Renal cortical epithelial cell (primary cell): ENCODE results near the gene SHKBP1. TPM values are rescaled to one million over a fixed set of nuclear protein-coding genes. Genes with fewer than 3 reads are reported as not detected.
"Not testable (repeated sequence)": the region's sequence is repeated elsewhere in the genome, so short reads cannot be mapped to it uniquely, and the experiment has no call there.

Experiments
- DNase-seq: peaks from one replicate; pipeline ENCODE4 v3.0.0-alpha.2; 2011; ENCODE audit warnings: low read depth
- total RNA-seq: library from RNA; depleted of rRNA; stranded (reverse); fragments of >200 nt; gene quantifications from 2 replicates; pipeline ENCODE4 v1.2.3, GENCODE V29; 2014

SHKBP1 gene
- total RNA-seq, result 32.8 and 53.5 TPM in 2 replicates

DNA sequence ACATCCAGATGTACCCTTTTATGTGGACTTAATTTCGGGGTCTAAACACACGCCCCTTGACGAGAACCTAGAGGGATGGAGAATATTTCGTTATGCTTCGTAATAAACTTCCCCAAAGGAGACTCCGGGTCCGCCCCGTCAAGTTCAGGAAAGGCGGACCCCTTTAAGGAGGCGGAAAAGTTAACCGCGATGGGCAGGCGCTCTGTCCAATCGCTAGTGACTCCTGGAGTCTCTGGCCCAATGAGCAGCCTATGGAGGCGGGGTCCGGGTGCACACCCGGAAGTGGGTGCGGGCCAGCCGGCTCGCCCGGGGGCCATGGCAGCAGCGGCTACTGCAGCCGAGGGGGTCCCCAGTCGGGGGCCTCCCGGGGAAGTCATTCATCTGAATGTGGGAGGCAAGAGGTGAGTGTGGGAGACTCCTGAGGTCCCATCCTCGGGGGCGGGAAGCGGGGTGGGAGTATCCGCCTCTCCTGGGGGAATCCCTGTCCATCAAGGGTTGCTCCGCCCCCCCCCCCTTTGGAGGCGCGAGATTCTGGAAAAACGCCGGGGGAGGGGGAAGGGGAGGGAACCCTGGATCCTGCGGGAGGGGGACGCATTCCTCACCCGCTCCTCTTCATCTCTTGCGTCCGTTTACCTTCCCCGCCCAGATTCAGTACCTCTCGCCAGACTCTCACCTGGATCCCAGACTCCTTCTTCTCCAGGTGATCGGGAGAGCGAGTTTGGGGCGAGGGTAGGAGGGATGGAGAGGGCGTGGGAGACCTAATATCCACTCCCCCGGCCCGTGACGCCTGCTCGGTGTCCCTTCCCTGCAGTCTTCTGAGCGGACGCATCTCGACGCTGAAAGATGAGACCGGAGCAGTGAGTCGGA lies at the start of gene SHKBP1:
SHKBP1 (plus strand) TSS at position 289 of the 867 bp plus-strand sequence; CDS start at position 316, 27 bp downstream.
- DNase-seq, result peak; percentile 86

- no peak for DNase-seq
These were observed 48.6 kb upstream of the SHKBP1 start for GRCh38 chr19:40528078-40528477.

- DNase-seq, result no peak
These were observed 48.1 kb upstream of the SHKBP1 start for GRCh38 chr19:40528533-40529092.

GRCh38 chr19:40529093-40529954 lies 47.3 kb upstream of the SHKBP1 start:
- peak; percentile 44 for DNase-seq

GRCh38 chr19:40530091-40530901 lies 46.4 kb upstream of the SHKBP1 start:
- DNase-seq, result no peak

GRCh38 chr19:40533508-40533907 lies 43.2 kb upstream of the SHKBP1 start:
- DNase-seq, result no peak

DNA sequence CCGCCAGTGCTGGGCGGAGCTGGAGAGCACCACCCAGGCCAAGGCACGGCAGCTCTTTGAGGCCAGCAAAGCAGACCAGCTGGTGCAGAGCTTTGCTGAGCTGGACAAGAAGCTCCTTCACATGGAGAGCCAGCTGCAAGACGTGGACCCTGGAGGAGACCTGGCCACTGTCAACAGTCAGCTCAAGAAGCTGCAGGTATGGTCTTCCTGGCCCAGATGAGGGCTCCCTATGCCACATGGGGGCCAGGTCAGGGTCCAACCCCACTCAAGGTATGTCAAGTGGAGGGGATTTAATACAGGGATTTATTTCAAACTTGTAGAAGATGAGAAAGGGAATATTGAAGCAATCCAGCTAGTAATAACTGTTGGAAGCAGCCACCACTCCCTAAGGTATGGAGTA lies 42.5 kb upstream of the SHKBP1 start:
- DNase-seq, result no peak

DNA sequence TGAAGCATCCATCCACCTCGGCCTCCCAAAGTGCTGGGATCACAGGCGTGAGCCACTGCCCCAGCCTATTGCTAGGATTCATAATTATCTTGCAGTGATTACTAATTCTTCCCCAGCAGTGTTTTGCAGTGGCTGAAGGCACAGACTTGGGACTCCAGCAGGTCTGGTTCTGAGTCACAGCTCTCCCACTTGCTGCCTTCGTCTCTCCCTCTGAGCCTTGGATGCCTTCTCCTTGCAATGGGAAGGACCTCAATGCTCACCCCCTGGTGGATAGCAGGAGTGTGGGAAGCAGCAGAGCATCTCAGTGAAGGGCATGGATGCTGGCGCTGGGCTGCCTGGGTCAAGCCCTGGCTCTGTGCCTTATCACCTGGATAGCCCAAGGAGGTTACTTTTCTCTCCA lies 37.6 kb upstream of the SHKBP1 start:
- no peak for DNase-seq

- no peak for DNase-seq
These were observed 34.3 kb upstream of the SHKBP1 start for GRCh38 chr19:40542202-40542859.

GRCh38 chr19:40543029-40543597 lies 33.6 kb upstream of the SHKBP1 start:
- no peak for DNase-seq

GRCh38 chr19:40546153-40546841 lies 30.4 kb upstream of the SHKBP1 start:
- DNase-seq, result not testable (repeated sequence)

DNA sequence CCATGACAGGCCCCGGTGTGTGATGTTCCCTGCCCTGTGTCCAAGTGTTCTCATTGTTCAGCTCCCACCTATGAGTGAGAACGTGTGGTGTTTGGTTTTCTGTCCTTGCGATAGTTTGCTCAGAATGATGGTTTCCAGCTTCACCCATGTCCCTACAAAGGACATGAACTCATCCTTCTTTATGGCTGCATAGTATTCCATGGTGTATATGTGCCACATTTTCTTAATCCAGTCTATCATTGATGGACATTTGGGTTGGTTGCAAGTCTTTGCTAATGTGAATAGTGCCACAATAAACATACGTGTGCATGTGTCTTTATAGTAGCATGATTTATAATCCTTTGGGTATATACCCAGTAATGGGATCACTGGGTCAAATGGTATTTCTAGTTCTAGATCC lies 29.5 kb upstream of the SHKBP1 start:
- DNase-seq, result not testable (repeated sequence)

GRCh38 chr19:40547836-40548235 lies 28.8 kb upstream of the SHKBP1 start:
- DNase-seq, result no peak

- DNase-seq, result peak; percentile 16
These were observed 27.5 kb upstream of the SHKBP1 start for GRCh38 chr19:40549007-40549708.

DNA sequence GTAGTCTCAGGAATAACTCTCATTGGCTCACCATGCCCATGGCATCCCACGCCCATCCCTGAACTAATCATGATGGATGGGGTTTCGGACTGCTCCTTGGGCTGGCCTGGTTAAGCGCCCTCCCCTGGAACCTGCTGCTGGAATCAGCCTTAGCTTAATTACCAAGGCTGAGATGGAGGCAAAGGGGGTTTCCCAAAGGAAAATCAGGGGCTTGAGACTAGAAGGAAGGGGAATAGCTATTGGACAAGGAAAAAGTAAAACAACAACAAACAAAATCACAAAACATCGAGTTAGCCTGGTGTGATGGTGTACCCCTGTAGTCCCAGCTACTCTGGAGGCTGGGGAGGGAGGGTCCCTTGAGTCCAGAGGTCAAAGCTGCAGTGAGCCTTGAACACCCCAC lies 25.7 kb upstream of the SHKBP1 start:
- DNase-seq, result no peak

- DNase-seq, result no peak
These were observed 23.8 kb upstream of the SHKBP1 start for GRCh38 chr19:40552848-40553247.

DNA sequence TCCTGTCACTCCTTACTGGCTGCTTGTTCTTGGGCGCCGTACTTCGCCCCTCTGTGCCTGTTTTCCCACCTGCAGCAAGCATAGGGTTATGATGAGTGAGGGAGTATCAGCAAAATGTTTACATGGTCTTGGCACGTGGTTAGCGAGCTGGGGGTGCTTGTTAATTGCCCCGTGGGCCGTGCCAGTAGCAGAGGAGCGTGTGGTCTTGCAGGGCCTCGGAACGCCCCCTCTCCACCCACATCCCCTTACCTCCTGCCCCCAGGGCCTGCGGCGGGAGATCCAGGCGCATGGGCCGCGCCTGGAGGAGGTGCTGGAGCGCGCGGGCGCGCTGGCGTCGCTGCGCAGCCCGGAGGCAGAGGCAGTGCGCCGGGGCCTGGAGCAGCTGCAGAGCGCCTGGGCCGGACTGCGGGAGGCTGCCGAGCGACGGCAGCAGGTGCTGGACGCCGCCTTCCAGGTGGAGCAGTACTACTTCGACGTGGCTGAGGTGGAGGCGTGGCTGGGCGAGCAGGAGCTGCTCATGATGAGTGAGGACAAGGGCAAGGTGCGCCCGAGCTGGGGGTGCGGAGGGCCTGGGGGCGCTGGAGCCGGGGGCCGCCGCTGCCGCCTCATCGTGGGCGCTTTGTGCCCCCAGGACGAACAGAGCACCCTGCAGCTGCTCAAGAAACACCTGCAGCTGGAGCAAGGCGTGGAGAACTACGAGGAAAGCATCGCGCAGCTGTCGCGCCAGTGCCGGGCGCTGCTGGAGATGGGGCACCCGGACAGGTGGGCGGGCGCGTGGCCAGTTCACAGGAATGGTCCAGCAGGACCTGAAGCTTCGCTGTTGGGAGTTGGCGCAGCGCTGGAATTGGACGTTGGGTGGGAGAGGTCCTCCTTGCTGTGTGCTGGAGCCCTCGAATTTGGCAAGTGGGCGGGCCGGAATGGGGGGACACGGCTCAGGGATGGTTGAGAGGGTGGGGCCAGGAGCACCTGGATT lies 22.5 kb upstream of the SHKBP1 start:
- DNase-seq, result no peak
